Activated CD4-positive, alpha-beta T cell treated with anti-CD3 and anti-CD28 coated beads, Interleukin-2, amount 50 U/mL, for 1 hour (primary cell): ENCODE results near the gene GAL3ST2.
"Not testable (repeated sequence)": the region's sequence is repeated elsewhere in the genome, so short reads cannot be mapped to it uniquely, and the experiment has no call there.

Experiments
- DNase-seq: peaks from one replicate; pipeline ENCODE4 v3.0.0-alpha.2; 2020

The GAL3ST2 gene

GRCh38 chr2:241810307-241811200, 33.9 kb downstream of the GAL3ST2 start:
- no peak for DNase-seq

- no peak for DNase-seq
Observed at GRCh38 chr2:241811201-241811951, 34.8 kb downstream of the GAL3ST2 start.

- no peak for DNase-seq
Observed at GRCh38 chr2:241811952-241812729, 35.5 kb downstream of the GAL3ST2 start.

- no peak for DNase-seq
Observed at GRCh38 chr2:241812730-241813643, 36.4 kb downstream of the GAL3ST2 start.

- peak; percentile 29 for DNase-seq
Observed at GRCh38 chr2:241813644-241814392, 37.2 kb downstream of the GAL3ST2 start.

- DNase-seq = no peak
Observed at GRCh38 chr2:241814393-241814642, 37.7 kb downstream of the GAL3ST2 start.

- no peak for DNase-seq
Observed at GRCh38 chr2:241814643-241815476, 38.2 kb downstream of the GAL3ST2 start.

- no peak for DNase-seq
Observed at GRCh38 chr2:241815477-241816430, 39.1 kb downstream of the GAL3ST2 start.

GRCh38 chr2:241816431-241817121, 40.0 kb downstream of the GAL3ST2 start:
- no peak for DNase-seq

GRCh38 chr2:241817126-241817820, 40.7 kb downstream of the GAL3ST2 start:
- DNase-seq = no peak

GRCh38 chr2:241817821-241818215, 41.2 kb downstream of the GAL3ST2 start:
- DNase-seq = not testable (repeated sequence)

GRCh38 chr2:241818229-241818942, 41.8 kb downstream of the GAL3ST2 start:
- no peak for DNase-seq

GRCh38 chr2:241818943-241819270, 42.3 kb downstream of the GAL3ST2 start:
- DNase-seq = no peak

- DNase-seq = not testable (repeated sequence)
Observed at GRCh38 chr2:241819947-241820624, 43.5 kb downstream of the GAL3ST2 start.

- no peak for DNase-seq
Observed at GRCh38 chr2:241820625-241821384, 44.2 kb downstream of the GAL3ST2 start.
